B cell (primary cell): ENCODE measurements around the gene XPO5. TPM values are rescaled to one million over a fixed set of nuclear protein-coding genes. Genes with fewer than 3 reads are reported as not detected.

Source experiments
- ATAC-seq: fragments of 200-7000 bp; cut with Tn5 transposase; one replicate; pipeline ENCODE4 v1.10.0; 2021; ENCODE audit warnings: low read depth, mild to moderate bottlenecking, moderate number of reproducible peaks, moderate library complexity
- CTCF ChIA-PET: fragments of 350-600 bp; sonication (Branson Sonifier 250); formaldehyde crosslinking; loops from one replicate; lab custom pipeline; 2021; ENCODE audit warnings: antibody characterized with exemption, inconsistent platforms; lab: Charles Lee
- POLR2A ChIA-PET: fragments of 350-600 bp; sonication (Branson Sonifier 250); formaldehyde crosslinking; loops from one replicate; lab custom pipeline; 2021; ENCODE audit warnings: antibody characterized with exemption; lab: Charles Lee
- DNase-seq: peaks from one replicate; pipeline ENCODE4 v3.0.0; 2013
- H2AFZ ChIP-seq: 2 replicates; pipeline ENCODE4 v1.6.1; 2012; ENCODE audit warnings: mild to moderate bottlenecking, low read depth, low read length; ENCODE audit not compliant: insufficient read depth, poor library complexity, severe bottlenecking
- H3K27ac ChIP-seq, 2 donors: 1 replicate in 1 of 2; 2 replicates in 1 of 2; pipeline ENCODE4 v1.5.1; 2012 to 2013; ENCODE audit warnings: low read length in 2 of 2, mild to moderate bottlenecking in 2 of 2, moderate library complexity in 1 of 2
- H3K27me3 ChIP-seq, 4 experiments: fragments of 200-600 bp in 1 of 4; sonication (generic) in 1 of 4; replicated peaks in 1 of 4; 1 replicate in 2 of 4; 2 replicates in 2 of 4; pipeline versions ENCODE4 v1.6.1 to v1.7.0; 2013 to 2016; ENCODE audit warnings: low read length in 3 of 4, mild to moderate bottlenecking in 2 of 4, mixed read lengths in 1 of 4, moderate library complexity in 1 of 4; ENCODE audit not compliant: insufficient read depth in 4 of 4, control insufficient read depth in 3 of 4; ENCODE audit errors: control extremely low read depth in 1 of 4
- H3K36me3 ChIP-seq, 2 experiments: replicated peaks in 1 of 2; 1 replicate in 1 of 2; 2 replicates in 1 of 2; pipeline versions ENCODE4 v1.6.1 to v1.7.1; 2013; ENCODE audit warnings: low read length in 1 of 2; ENCODE audit not compliant: insufficient read depth in 2 of 2, control insufficient read depth in 1 of 2; ENCODE audit errors: control extremely low read depth in 1 of 2, extremely low read depth in 1 of 2
- H3K4me1 ChIP-seq, 2 donors: fragments of 200-600 bp in 1 of 2; sonication (generic) in 1 of 2; 1 replicate in 1 of 2; 2 replicates in 1 of 2; pipeline versions ENCODE4 v1.5.1 to v1.6.1; 2013 to 2017; ENCODE audit warnings: low read length in 2 of 2; ENCODE audit not compliant: control insufficient read depth in 2 of 2, insufficient read depth in 2 of 2
- H3K4me2 ChIP-seq: replicated peaks from 2 replicates; pipeline ENCODE3; 2012; ENCODE audit warnings: mild to moderate bottlenecking, low read depth, low read length; ENCODE audit not compliant: poor library complexity, severe bottlenecking
- H3K4me3 ChIP-seq, 5 experiments: fragments of 200-600 bp in 1 of 5; sonication (generic) in 1 of 5; 1 replicate in 3 of 5; 2 replicates in 2 of 5; pipeline versions ENCODE4 v1.5.1 to v1.7.0; 2011 to 2016; ENCODE audit warnings: low read length in 4 of 5, mild to moderate bottlenecking in 4 of 5, low read depth in 2 of 5, control low read depth in 1 of 5, moderate library complexity in 1 of 5; ENCODE audit not compliant: insufficient read depth in 1 of 5; ENCODE audit errors: control extremely low read depth in 1 of 5, extremely low read depth in 1 of 5
- H3K79me2 ChIP-seq: fragments of 200-600 bp; sonication (generic); one replicate; pipeline ENCODE4 v1.6.0; 2016; ENCODE audit warnings: low read length; ENCODE audit not compliant: control insufficient read depth, insufficient read depth
- H3K9ac ChIP-seq: fragments of 200-600 bp; sonication (generic); 2 replicates; pipeline ENCODE4 v1.6.1; 2017; ENCODE audit warnings: mild to moderate bottlenecking, low read length, moderate library complexity
- H3K9me3 ChIP-seq, 3 donors: one replicate each; pipeline versions ENCODE4 v1.6.1 to v1.7.1; 2013; ENCODE audit warnings: low read length in 2 of 3; ENCODE audit not compliant: control insufficient read depth in 2 of 3, insufficient read depth in 1 of 3; ENCODE audit errors: control extremely low read depth in 1 of 3
- H4K20me1 ChIP-seq: 2 replicates; pipeline ENCODE4 v1.6.0; 2012; ENCODE audit warnings: mild to moderate bottlenecking, low read length; ENCODE audit not compliant: insufficient read depth, control insufficient read depth, poor library complexity, severe bottlenecking
- H3K27ac Mint-ChIP-seq: one replicate; pipeline ENCODE4 v1.8.0; 2021; ENCODE audit warnings: mixed read lengths
- H3K27me3 Mint-ChIP-seq: one replicate; pipeline ENCODE4 v1.8.0; 2021; ENCODE audit warnings: mixed read lengths
- H3K4me1 Mint-ChIP-seq: one replicate; pipeline ENCODE4 v1.8.0; 2021; ENCODE audit warnings: mixed read lengths
- H3K4me3 Mint-ChIP-seq: one replicate; pipeline ENCODE4 v1.8.0; 2021; ENCODE audit warnings: mixed read lengths
- H3K9me3 Mint-ChIP-seq: one replicate; pipeline ENCODE4 v1.8.0; 2022; ENCODE audit warnings: mixed read lengths; ENCODE audit not compliant: insufficient read depth
- CTCF ChIP-seq: fragments of 200-600 bp; IDR thresholded peaks from one replicate; pipeline ENCODE4 v1.8.0; 2022; ENCODE audit warnings: antibody characterized with exemption, mild to moderate bottlenecking
- EZH2 ChIP-seq: IDR thresholded peaks from 2 replicates; pipeline ENCODE4 v1.6.1; 2012; ENCODE audit warnings: borderline replicate concordance, low read depth, mild to moderate bottlenecking, moderate library complexity, low read length; ENCODE audit not compliant: insufficient read depth, poor library complexity, severe bottlenecking
- WGBS: methylation state at CpG from one replicate; pipeline ENCODE4 v1.1.5; 2013; ENCODE audit warnings: missing lambda C conversion rate; ENCODE audit not compliant: insufficient coverage; 5-methylcytosine and 5-hydroxymethylcytosine counted together
- intact Hi-C: fragments of 100-400 bp; cut with micrococcal nuclease; formaldehyde crosslinking; loops from one replicate; pipeline ENCODE4 v1.10.0; 2022
- polyA plus RNA-seq: library from polyadenylated mRNA; depleted of rRNA; stranded (reverse); fragments of >200 nt; gene quantifications from 2 replicates; pipeline ENCODE4 v1.2.3, GENCODE V29; 2012
- total RNA-seq, 2 donors: library from RNA; stranded (reverse); fragments of 120-200 nt in 1 of 2; gene quantifications; 1 replicate in 1 of 2; 2 replicates in 1 of 2; pipeline versions ENCODE4 v1.2.3 to v1.2.4, GENCODE V29; 2013 to 2022

XPO5 gene
- total and polyA plus RNA-seq, 2 donors (not counting 1 experiment from before 2014, with no cell fraction given): 14.4 to 45.7 TPM

GRCh38 chr6:43582911-43583310 is 7.1 kb upstream of the XPO5 start:
- no peaks in the 10 kb centered on the region for H3K27me3 ChIP-seq
- intact Hi-C loops: no loop called here
- CTCF ChIA-PET: interaction anchor here (0.8 kb wide), 1 partner anchor 496 kb away, joined by 3 read pairs; no protein-coding TSS in a partner anchor
- Mint-ChIP-seq H3K4me3 (no peak overlapping the region), H3K9me3 (no peaks in the 10 kb centered on the region), H3K27ac (no peak overlapping the region), H3K4me1 (peaks cover 15% of the 10 kb centered on the region), H3K27me3 (no peaks in the 10 kb centered on the region)
- H2AFZ ChIP-seq: no peak overlapping the region
- H3K9ac ChIP-seq: no peak overlapping the region
- no peaks in the 10 kb centered on the region for H3K9me3 ChIP-seq
- WGBS: no CpG with 5 or more reads among the region's 5 CpGs
- peaks cover 14 to 17% of the 10 kb centered on the region in 2 donors for H3K4me1 ChIP-seq
- H3K4me2 ChIP-seq: no peak overlapping the region
- no peak overlapping the region for H3K27ac ChIP-seq
- POLR2A ChIA-PET: no interaction called here
- H3K79me2 ChIP-seq: peaks cover 52% of the 10 kb centered on the region
- peaks cover 13% of the 10 kb centered on the region for H4K20me1 ChIP-seq
- ATAC-seq (no peak), DNase-seq (no peak)
- TF ChIP-seq EZH2: no peak
- TF ChIP-seq CTCF: no peak
- H3K4me3 ChIP-seq: no peak overlapping the region
- peaks cover 20 to 58% of the 10 kb centered on the region in 2 experiments for H3K36me3 ChIP-seq

- Histone ChIP-seq H3K4me3 (no peak overlapping the region), H3K4me2 (no peak overlapping the region), H3K27ac (peak overlapping the region in 1 of 2 donors; percentile 80), H3K9ac (no peak overlapping the region), H4K20me1 (peaks cover 13% of the 10 kb centered on the region), H3K36me3 (peaks cover 6 to 26% of the 10 kb centered on the region in 2 experiments), H3K79me2 (peaks cover 68% of the 10 kb centered on the region), H3K27me3 (no peaks in the 10 kb centered on the region), H3K9me3 (no peaks in the 10 kb centered on the region), H3K4me1 (peaks cover 28 to 40% of the 10 kb centered on the region in 2 donors), H2AFZ (no peak overlapping the region)
- WGBS: no CpG with 5 or more reads among the region's 2 CpGs
- no peaks in the 10 kb centered on the region for H3K9me3 Mint-ChIP-seq
- peaks cover 37% of the 10 kb centered on the region for H3K4me1 Mint-ChIP-seq
- CTCF ChIA-PET: interaction anchor here (0.9 kb wide), 1 partner anchor 11 kb away, joined by 3 read pairs; no protein-coding TSS in a partner anchor
- H3K4me3 Mint-ChIP-seq: peak overlapping the region; percentile 45
- peak overlapping the region; percentile 64 for H3K27ac Mint-ChIP-seq
- ATAC-seq (no peak), DNase-seq (no peak)
- POLR2A ChIA-PET: no interaction called here
- TF ChIP-seq CTCF: no peak
- no peak for TF ChIP-seq EZH2
- H3K27me3 Mint-ChIP-seq: no peaks in the 10 kb centered on the region
- intact Hi-C loops: loop anchor here (5.0 kb wide), 2 partner anchors 212 to 548 kb away; partner anchors contain the start of genes MRPL14, TMEM63B and ZNF318
Measured at GRCh38 chr6:43579171-43579570, 3.3 kb upstream of the XPO5 start.
